HG03469 (cell line): ENCODE data around the gene WWOX.
"Not testable (repeated sequence)": the region's sequence is repeated elsewhere in the genome, so short reads cannot be mapped to it uniquely, and the experiment has no call there.

Source experiments
- ATAC-seq: cut with Tn5 transposase; IDR thresholded peaks from one replicate; pipeline ENCODE4 v1.9.1; 2021; ENCODE audit warnings: mild to moderate bottlenecking, moderate library complexity, moderate number of reproducible peaks; ENCODE audit not compliant: unreplicated experiment

The WWOX gene

GRCh38 chr16:78099271-78100111 lies at the start of gene WWOX:
TSS of gene WWOX (plus strand) at chr16:78099654.
- ATAC-seq: peak; percentile 97

- ATAC-seq: no peak
Observed at GRCh38 chr16:78050734-78051400, 48.6 kb upstream of the WWOX start.

GRCh38 chr16:78057803-78058564 lies 41.5 kb upstream of the WWOX start:
- no peak for ATAC-seq

GRCh38 chr16:78059806-78060205 lies 39.6 kb upstream of the WWOX start:
- not testable (repeated sequence) for ATAC-seq

- ATAC-seq: no peak
Observed at GRCh38 chr16:78060295-78060694, 39.2 kb upstream of the WWOX start.

- ATAC-seq: no peak
Observed at GRCh38 chr16:78060809-78061208, 38.6 kb upstream of the WWOX start.

- no peak for ATAC-seq
Observed at GRCh38 chr16:78065319-78065718, 34.1 kb upstream of the WWOX start.

- ATAC-seq: no peak
Observed at GRCh38 chr16:78069913-78070312, 29.5 kb upstream of the WWOX start.

- ATAC-seq: no peak
Observed at GRCh38 chr16:78072275-78072674, 27.2 kb upstream of the WWOX start.

GRCh38 chr16:78075800-78076199 lies 23.7 kb upstream of the WWOX start:
- ATAC-seq: no peak

GRCh38 chr16:78081341-78081740 lies 18.1 kb upstream of the WWOX start:
- ATAC-seq: no peak

- ATAC-seq: no peak
Observed at GRCh38 chr16:78091419-78091818, 8.0 kb upstream of the WWOX start.

GRCh38 chr16:78092758-78093157 lies 6.7 kb upstream of the WWOX start:
- no peak for ATAC-seq

- no peak for ATAC-seq
Observed at GRCh38 chr16:78094166-78094565, 5.3 kb upstream of the WWOX start.

GRCh38 chr16:78094998-78095397 lies 4.5 kb upstream of the WWOX start:
- ATAC-seq: no peak

- no peak for ATAC-seq
Observed at GRCh38 chr16:78096386-78096785, 3.1 kb upstream of the WWOX start.

- no peak for ATAC-seq
Observed at GRCh38 chr16:78097548-78097947, 1.9 kb upstream of the WWOX start.

- ATAC-seq: no peak
Observed at GRCh38 chr16:78098087-78098486, 1.4 kb upstream of the WWOX start.

- ATAC-seq: no peak
Observed at GRCh38 chr16:78098595-78099270, 721 bp upstream of the WWOX start.

- ATAC-seq: peak; percentile 3
Observed at GRCh38 chr16:78100112-78100467, 636 bp downstream of the WWOX start.

- no peak for ATAC-seq
Observed at GRCh38 chr16:78102122-78102660, 2.7 kb downstream of the WWOX start.
